Middle frontal gyrus (tissue), 1 donor: ENCODE measurements around the gene ABAT.
"Not testable (repeated sequence)": the region's sequence is repeated elsewhere in the genome, so short reads cannot be mapped to it uniquely, and the experiment has no call there.

Experiments
- DNase-seq: peaks from one replicate; pipeline ENCODE4 v3.0.0-alpha.2; 2015; ENCODE audit warnings: low spot score; ENCODE audit errors: extremely low spot score

Gene ABAT

GRCh38 chr16:8742068-8742467 lies 67.7 kb downstream of the ABAT start:
- no peak for DNase-seq

GRCh38 chr16:8748944-8749343 lies 74.5 kb downstream of the ABAT start:
- not testable (repeated sequence) for DNase-seq

- DNase-seq = no peak
Measured at GRCh38 chr16:8751481-8752311, 77.3 kb downstream of the ABAT start.

- DNase-seq = no peak
Measured at GRCh38 chr16:8752706-8753105, 78.3 kb downstream of the ABAT start.

GRCh38 chr16:8753416-8754054 lies 79.1 kb downstream of the ABAT start:
- DNase-seq = no peak

GRCh38 chr16:8756755-8757154 lies 82.3 kb downstream of the ABAT start:
- no peak for DNase-seq

- DNase-seq = no peak
Measured at GRCh38 chr16:8758022-8758421, 83.6 kb downstream of the ABAT start.

GRCh38 chr16:8760021-8760420 lies 85.6 kb downstream of the ABAT start:
- DNase-seq = no peak

GRCh38 chr16:8761078-8761477 lies 86.7 kb downstream of the ABAT start:
- no peak for DNase-seq

GRCh38 chr16:8762254-8762653 lies 87.8 kb downstream of the ABAT start:
- DNase-seq = no peak

GRCh38 chr16:8763083-8763482 lies 88.7 kb downstream of the ABAT start:
- DNase-seq = no peak

GRCh38 chr16:8763899-8764298 lies 89.5 kb downstream of the ABAT start:
- DNase-seq = no peak

- no peak for DNase-seq
Measured at GRCh38 chr16:8764525-8765250, 90.3 kb downstream of the ABAT start.

GRCh38 chr16:8767176-8767575 lies 92.8 kb downstream of the ABAT start:
- no peak for DNase-seq

GRCh38 chr16:8768283-8768682 lies 93.9 kb downstream of the ABAT start:
- DNase-seq = no peak

- no peak for DNase-seq
Measured at GRCh38 chr16:8768692-8769091, 94.3 kb downstream of the ABAT start.

- no peak for DNase-seq
Measured at GRCh38 chr16:8773537-8773936, 99.1 kb downstream of the ABAT start.

GRCh38 chr16:8774208-8774607 lies 99.8 kb downstream of the ABAT start:
- DNase-seq = no peak

GRCh38 chr16:8775359-8775758 lies 100.9 kb downstream of the ABAT start:
- DNase-seq = no peak

GRCh38 chr16:8776129-8776584 lies 101.7 kb downstream of the ABAT start:
- no peak for DNase-seq

- no peak for DNase-seq
Measured at GRCh38 chr16:8777217-8777616, 102.8 kb downstream of the ABAT start.

GRCh38 chr16:8781797-8782196 lies 107.4 kb downstream of the ABAT start:
- no peak for DNase-seq
